Umbilical cord (tissue), 2 donors: ENCODE data around the gene ADM5. TPM values are rescaled to one million over a fixed set of nuclear protein-coding genes. Genes with fewer than 3 reads are reported as not detected.

Source experiments
- DNase-seq: peaks from one replicate; pipeline ENCODE4 v3.0.0-alpha.2; 2015; ENCODE audit warnings: low spot score
- total RNA-seq: library from RNA; depleted of rRNA; stranded (reverse); fragments of >200 nt; gene quantifications from one replicate; pipeline ENCODE4 v1.2.3, GENCODE V29; 2014; ENCODE audit warnings: low replicate concordance; ENCODE audit not compliant: insufficient read depth

ADM5 gene
- total RNA-seq, 1 donor from 2014 or later: 1.9 TPM

DNA sequence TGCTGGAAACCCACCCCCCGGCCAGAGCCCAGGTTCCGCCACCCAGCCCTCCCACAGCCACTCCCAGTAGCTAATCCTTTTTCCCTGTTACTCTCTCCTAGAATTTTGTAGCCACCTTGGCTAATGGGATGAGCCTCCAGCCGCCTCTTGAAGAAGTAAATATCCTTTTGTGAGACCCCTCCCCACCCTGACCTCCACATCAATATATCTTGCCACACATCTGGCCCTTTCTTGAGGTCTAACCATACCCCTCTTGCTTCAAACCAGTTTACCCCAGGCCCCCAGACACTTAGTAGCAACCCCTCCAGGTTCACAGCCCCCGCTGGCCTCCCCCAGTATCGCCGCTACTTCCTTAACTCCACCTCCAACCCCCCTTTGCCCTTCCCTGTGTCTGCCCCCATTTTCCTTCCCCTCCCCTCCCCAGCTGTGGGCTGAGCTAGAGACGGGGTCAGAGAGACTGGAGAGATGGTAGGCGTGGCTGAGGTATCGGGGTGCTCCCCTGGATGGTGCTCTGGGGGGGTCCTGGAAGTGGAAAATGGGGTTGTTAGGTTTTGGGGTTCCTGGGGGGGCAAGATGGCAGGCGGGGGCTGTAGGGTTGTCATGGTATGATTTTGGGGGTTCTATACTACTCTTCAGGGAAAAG lies 9.5 kb upstream of the ADM5 start:
- no peak for DNase-seq

- peak; percentile 91 for DNase-seq
These were observed 8.7 kb upstream of the ADM5 start for GRCh38 chr19:49680421-49681351.

DNA sequence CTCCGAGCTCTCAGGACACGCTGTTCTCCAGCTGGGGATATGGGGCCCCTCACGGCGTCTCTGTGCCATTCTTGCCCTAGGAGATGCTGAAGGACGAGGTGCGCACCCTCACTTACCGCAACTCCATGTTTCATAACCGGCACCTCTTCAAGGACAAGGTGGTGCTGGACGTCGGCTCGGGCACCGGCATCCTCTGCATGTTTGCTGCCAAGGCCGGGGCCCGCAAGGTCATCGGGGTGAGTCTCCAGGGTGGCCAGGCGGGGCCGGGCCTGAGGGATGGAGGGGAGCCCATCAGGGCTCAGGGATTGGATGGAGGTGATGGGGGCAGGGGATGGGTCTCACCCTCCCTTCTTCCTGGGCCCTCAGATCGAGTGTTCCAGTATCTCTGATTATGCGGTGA lies 7.6 kb upstream of the ADM5 start:
- no peak for DNase-seq

DNA sequence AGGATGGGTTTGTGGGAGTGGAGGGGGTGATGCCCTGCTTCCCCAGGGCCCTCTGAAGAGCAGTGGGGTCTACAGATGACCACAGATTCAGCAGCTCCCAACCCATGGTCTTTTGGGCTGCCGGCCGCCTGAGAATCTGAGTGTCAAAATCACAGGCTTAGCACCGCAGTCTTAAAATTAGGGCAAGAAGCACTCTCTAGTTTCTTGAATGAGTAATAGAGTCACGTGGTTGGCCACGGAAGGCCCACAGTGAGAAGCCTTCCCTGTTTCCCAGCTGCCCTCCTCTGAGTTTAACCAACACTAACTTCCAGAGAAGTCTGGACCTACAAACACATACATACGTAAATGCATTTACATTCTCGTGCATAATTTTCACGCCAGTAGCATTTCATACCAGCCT lies 7.1 kb upstream of the ADM5 start:
- DNase-seq: no peak

- DNase-seq: no peak
These were observed 5.6 kb upstream of the ADM5 start for GRCh38 chr19:49683814-49684250.

DNA sequence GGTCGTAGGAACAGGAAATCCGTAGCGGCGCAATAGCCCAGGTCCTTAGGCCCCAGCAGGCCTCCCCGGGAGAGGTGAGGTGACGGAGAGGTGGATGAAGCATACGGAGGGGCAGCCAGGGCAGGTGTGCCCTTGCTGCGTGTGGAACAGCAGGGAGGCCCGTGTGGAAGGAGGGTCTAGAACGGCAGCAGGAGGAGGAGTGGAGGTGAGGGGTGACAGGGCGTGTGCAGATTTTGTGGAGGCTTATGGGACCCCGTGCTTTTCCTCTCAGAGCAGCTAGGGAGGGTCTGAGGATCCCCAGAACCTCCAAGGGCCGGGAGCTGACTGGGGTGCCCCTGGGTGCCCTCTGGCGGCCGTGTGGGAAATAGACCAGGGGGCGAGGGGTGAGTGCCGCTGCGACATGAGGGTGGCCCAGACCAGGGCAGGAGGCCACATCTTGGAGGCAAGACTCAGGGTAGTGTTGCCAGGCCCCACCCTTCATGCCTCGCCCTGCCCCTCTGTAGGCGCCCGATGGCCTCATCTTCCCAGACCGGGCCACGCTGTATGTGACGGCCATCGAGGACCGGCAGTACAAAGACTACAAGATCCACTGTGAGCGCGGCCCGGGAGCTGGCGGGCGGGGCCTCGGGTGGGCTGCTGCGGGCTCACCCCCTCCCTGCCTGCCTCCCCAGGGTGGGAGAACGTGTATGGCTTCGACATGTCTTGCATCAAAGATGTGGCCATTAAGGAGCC lies 5.0 kb upstream of the ADM5 start:
- no peak for DNase-seq

DNA sequence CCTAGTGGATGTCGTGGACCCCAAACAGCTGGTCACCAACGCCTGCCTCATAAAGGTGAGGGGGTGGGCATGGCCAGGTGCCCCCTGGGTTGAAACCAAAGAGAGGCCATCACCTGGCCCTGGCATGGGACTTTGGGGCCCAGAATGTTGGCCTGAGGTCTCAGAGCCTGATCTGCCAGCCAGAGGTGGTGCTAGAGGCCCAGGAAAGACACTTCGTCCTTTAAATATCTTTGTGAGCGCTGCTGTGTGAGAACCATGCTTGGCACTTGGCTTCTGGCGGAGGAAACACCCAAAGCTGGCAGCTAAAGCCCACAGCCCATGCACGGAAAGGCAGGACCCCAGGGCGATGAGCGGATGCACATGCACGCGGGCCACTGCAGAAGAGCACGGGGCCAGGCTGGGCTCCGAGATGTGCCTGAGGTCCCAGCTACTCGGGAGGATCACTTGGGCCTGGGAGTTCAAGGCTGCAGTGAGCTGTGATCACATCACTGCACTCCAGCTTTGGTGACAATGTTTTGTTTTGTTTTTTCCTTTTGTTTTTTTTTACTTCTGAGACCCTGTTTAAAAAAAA lies 4.3 kb upstream of the ADM5 start:
- DNase-seq: no peak

- DNase-seq: no peak
These were observed 3.5 kb upstream of the ADM5 start for GRCh38 chr19:49685845-49686332.

- DNase-seq: no peak
These were observed 2.8 kb upstream of the ADM5 start for GRCh38 chr19:49686503-49687088.

- no peak for DNase-seq
These were observed 2.2 kb upstream of the ADM5 start for GRCh38 chr19:49687150-49687549.

GRCh38 chr19:49687566-49688316 lies 1.7 kb upstream of the ADM5 start:
- no peak for DNase-seq

GRCh38 chr19:49688531-49689132 lies 762 bp upstream of the ADM5 start:
- DNase-seq: no peak

GRCh38 chr19:49690079-49690655 lies 773 bp downstream of the ADM5 start:
- DNase-seq: no peak

DNA sequence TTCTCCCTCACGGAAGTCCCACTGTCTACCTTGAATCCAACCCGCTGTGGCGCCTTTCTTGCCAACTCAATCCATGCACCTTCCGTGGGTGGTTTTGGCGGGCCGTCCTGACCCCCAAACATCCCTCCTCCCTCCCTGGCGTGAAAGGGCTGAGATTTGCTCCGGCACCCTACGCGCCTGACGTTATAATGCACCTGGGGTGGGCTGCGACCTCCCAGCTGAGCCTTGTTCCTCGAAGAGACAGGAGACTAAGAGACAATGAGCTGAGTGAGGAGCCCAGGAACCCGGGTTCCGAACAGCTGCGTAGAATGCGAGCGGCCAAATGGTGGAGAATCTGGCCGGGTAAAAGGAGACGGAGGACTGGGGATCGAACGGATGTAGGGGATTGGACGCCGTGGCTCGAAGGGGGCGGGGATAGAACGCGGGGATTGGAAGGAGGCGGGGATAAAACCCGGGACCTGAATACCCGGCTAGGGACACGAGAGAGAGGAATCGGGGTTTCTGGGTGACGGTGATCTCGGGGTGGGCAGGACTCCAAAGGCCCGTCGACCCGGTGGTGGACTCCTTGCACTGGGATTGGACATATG lies 1.4 kb downstream of the ADM5 start, which contains the start of gene CPT1C:
Gene CPT1C, plus strand, starts transcription at position 461 of the 587 bp plus-strand sequence. CDS start 1,137 bp downstream, outside the sequence.
- DNase-seq: peak; percentile 90

DNA sequence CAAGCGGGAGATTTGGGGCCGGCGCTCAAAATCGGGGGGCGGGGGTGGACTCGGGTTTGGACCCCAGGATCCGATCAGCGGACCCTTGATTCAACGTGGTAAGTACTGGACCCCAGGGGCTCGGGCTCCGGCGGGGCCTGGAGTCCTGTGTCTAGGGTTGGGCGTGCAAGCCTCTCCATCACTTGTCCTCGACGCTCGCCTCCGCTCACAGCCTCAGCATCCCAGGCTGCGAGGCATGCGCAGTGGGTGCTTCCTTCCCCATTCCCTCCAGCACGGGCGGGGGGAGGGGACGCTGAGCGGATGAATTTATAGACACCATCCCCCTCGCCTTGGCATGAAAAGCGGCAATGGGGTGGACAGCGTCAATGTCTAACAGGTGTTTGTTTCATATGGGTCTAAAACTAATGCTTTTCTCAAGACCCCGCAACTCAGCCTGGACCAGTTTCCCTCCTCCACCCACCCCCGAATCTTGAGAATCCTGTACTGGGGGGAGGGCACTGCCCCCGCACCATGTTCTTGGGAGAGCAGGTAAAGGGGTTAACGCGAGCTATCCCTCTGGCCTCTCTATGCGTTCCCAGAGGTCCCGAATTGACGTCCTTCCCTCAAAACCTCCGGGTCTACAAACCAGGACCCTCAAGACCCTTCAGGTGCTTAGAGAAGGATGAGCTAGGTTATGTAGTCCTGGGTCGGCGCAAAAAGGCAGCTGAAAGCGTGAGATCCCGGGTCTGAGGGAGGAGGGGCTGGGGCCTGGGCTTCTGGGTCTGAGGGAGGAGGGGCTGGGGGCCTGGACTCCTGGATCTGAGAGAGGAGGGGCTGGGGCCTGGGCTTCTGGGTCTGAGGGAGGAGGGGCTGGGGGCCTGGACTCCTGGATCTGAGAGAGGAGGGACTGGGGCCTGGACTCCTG lies 2.1 kb downstream of the ADM5 start:
- peak; percentile 83 for DNase-seq

GRCh38 chr19:49692147-49692506 lies 2.7 kb downstream of the ADM5 start:
- DNase-seq: no peak

GRCh38 chr19:49696115-49696514 lies 6.7 kb downstream of the ADM5 start:
- no peak for DNase-seq

DNA sequence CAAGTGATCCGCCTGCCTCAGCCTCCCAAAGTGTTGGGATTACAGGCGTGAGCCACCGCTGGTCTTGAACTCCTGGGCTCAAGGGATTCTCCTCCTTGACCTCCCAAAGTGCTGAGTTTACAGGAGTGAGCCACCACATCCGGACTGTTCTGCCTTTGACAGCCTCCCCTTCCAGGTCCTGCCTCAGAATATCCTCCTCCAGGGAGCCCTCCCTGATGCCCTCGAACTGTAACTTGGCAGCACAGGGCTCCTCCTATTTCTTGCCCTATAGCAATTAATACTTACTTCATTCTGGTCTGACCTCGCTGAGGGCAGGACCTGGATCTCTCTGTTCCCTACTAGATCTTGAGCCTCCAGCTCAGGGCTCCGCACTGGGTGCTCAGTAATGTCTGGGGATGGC lies 7.5 kb downstream of the ADM5 start:
- no peak for DNase-seq
